OCI-LY3 (cell line): Measurements from ENCODE around the gene PKHD1.

Experiments
- CTCF ChIP-seq: fragments of 200-600, 300-600 bp; sonication (generic); IDR thresholded peaks from 2 replicates; pipeline ENCODE4 v1.5.1; 2014; ENCODE audit warnings: antibody characterized with exemption, low read length, low read depth
- EZH2phosphoT487 ChIP-seq: fragments of 200-600 bp; shearing (Covaris generic); IDR thresholded peaks from 2 replicates; pipeline ENCODE4 v1.6.1; 2018; ENCODE audit warnings: antibody characterized with exemption, mixed run types, low read depth

GRCh38 chr6:51992876-51993275 lies 94.5 kb downstream of the PKHD1 start:
- no peak for TF ChIP-seq CTCF
- TF ChIP-seq EZH2phosphoT487: no peak
